PFSK-1 (cell line): ENCODE measurements around the gene STAT3.

Source experiments
- FOXP2 ChIP-seq: optimal IDR thresholded peaks from 2 replicates; pipeline ENCODE3; 2011; ENCODE audit warnings: borderline replicate concordance, control low read depth, inconsistent platforms; ENCODE audit not compliant: insufficient read depth; ENCODE audit errors: extremely low read length, extremely low read depth
- POLR2AphosphoS5 ChIP-seq: IDR thresholded peaks from 2 replicates; pipeline ENCODE4 v1.6.1; 2012; ENCODE audit warnings: low read depth, mild to moderate bottlenecking, control low read depth, low read length, moderate library complexity
- REST ChIP-seq, 2 experiments: IDR thresholded peaks; 2 replicates each; pipeline versions ENCODE4 v1.6.1 to v1.8.0; 2011 to 2012; ENCODE audit warnings: low read depth in 2 of 2, low read length in 2 of 2, control low read depth in 1 of 2, inconsistent platforms in 1 of 2, mild to moderate bottlenecking in 1 of 2, moderate library complexity in 1 of 2; ENCODE audit not compliant: insufficient read depth in 1 of 2
- SIN3A ChIP-seq: IDR thresholded peaks from 2 replicates; pipeline ENCODE4 v1.6.1; 2012; ENCODE audit warnings: mild to moderate bottlenecking, low read length, moderate library complexity, borderline replicate concordance; ENCODE audit not compliant: insufficient read depth
- TAF1 ChIP-seq: IDR thresholded peaks from 2 replicates; pipeline ENCODE4 v1.6.1; 2012; ENCODE audit warnings: low read length, control low read depth, borderline replicate concordance; ENCODE audit not compliant: insufficient read depth

The STAT3 gene

GRCh38 chr17:42283241-42284023 is 104.8 kb downstream of the STAT3 start:
- no peak for TF ChIP-seq POLR2AphosphoS5
- no peak for TF ChIP-seq SIN3A
- no peak for TF ChIP-seq TAF1
- TF ChIP-seq FOXP2, result no peak
- TF ChIP-seq REST (IDR thresholded peaks at IDR 0.05; ENCODE audit: insufficient read depth in 1 of 2, low read depth in 2 of 2, low read length in 2 of 2), result no peak

GRCh38 chr17:42282478-42283080 is 105.7 kb downstream of the STAT3 start:
- no peak for TF ChIP-seq FOXP2

- TF ChIP-seq SIN3A (no peak), TAF1 (no peak), POLR2AphosphoS5 (no peak), REST (IDR thresholded peaks at IDR 0.05; ENCODE audit: insufficient read depth in 1 of 2, low read depth in 2 of 2, low read length in 2 of 2) (no peak), FOXP2 (no peak)
Measured at GRCh38 chr17:42281571-42282096, 106.6 kb downstream of the STAT3 start.

- TF ChIP-seq POLR2AphosphoS5 (no peak), SIN3A (no peak), FOXP2 (no peak), TAF1 (no peak), REST (IDR thresholded peaks at IDR 0.05; ENCODE audit: insufficient read depth in 1 of 2, low read depth in 2 of 2, low read length in 2 of 2) (no peak)
Measured at GRCh38 chr17:42279776-42280630, 108.2 kb downstream of the STAT3 start.

- no peak for TF ChIP-seq TAF1
- no peak for TF ChIP-seq POLR2AphosphoS5
- no peak for TF ChIP-seq FOXP2
- no peak for TF ChIP-seq REST (IDR thresholded peaks at IDR 0.05; ENCODE audit: insufficient read depth in 1 of 2, low read depth in 2 of 2, low read length in 2 of 2)
- no peak for TF ChIP-seq SIN3A
Measured at GRCh38 chr17:42277342-42277712, 110.9 kb downstream of the STAT3 start.
